HepG2 (cell line): ENCODE data around the gene NUAK1. TPM values are rescaled to one million over a fixed set of nuclear protein-coding genes. Genes with fewer than 3 reads are reported as not detected.

Experiments
- ATAC-seq: fragments of 200-7000 bp; cut with Tn5 transposase; 3 replicates; pipeline ENCODE4 v1.9.1; 2020; ENCODE audit warnings: mild to moderate bottlenecking, moderate library complexity
- BruUV-seq: library from RNA; stranded (reverse); fragments of 400-500 nt; replicated peaks from 2 replicates; lab custom pipeline; 2021; lab: Mats Ljungman, UMichigan
- CTCF ChIA-PET: fragments of 300-600 bp; formaldehyde crosslinking; extraction: SDS; loops from one replicate; lab custom pipeline; 2021; ENCODE audit warnings: low total read pairs, inconsistent platforms, low intra/inter-chr PET ratio; lab: Yijun Ruan, JAX
- POLR2A ChIA-PET: fragments of 350-600 bp; sonication (Branson Sonifier 250); formaldehyde crosslinking; loops from one replicate; lab custom pipeline; 2020; ENCODE audit warnings: antibody characterized with exemption, inconsistent platforms; lab: Yijun Ruan, JAX
- DNase-seq: peaks from one replicate; pipeline ENCODE4 v3.0.0-alpha.2; 2015; ENCODE audit warnings: low spot score
- FAIRE-seq: peaks from 3 replicates; lab custom pipeline; 2011; peaks lifted over from hg19 to GRCh38; lab: Jason Lieb, UNC
- H2AFZ ChIP-seq: one replicate; pipeline ENCODE4 v1.6.1; 2011; ENCODE audit warnings: low read length, inconsistent platforms
- H3K27ac ChIP-seq: fragments of 300-600 bp; 3 replicates; pipeline ENCODE4 v1.8.0; 2011; ENCODE audit warnings: mixed run types, mild to moderate bottlenecking, mixed read lengths, low read length, inconsistent platforms; ENCODE audit not compliant: insufficient read depth; ENCODE audit errors: extremely low read length
- H3K27me3 ChIP-seq, 2 experiments: fragments of 200-600 bp in 1 of 2; 2 replicates in 1 of 2; 3 replicates in 1 of 2; pipeline versions ENCODE4 v1.6.0 to v1.8.0; 2011; ENCODE audit warnings: low read length in 2 of 2, mild to moderate bottlenecking in 2 of 2, moderate library complexity in 2 of 2, inconsistent platforms in 1 of 2; ENCODE audit not compliant: insufficient read depth in 2 of 2, control insufficient read depth in 1 of 2
- H3K36me3 ChIP-seq, 2 experiments: fragments of 200-600 bp in 1 of 2; replicated peaks in 1 of 2; 2 replicates in 1 of 2; 3 replicates in 1 of 2; pipeline versions ENCODE4 v1.5.1 to v1.8.0; 2011; ENCODE audit warnings: low read length in 2 of 2, inconsistent platforms in 1 of 2; ENCODE audit not compliant: insufficient read depth in 2 of 2, control insufficient read depth in 1 of 2
- H3K4me1 ChIP-seq: 2 replicates; pipeline ENCODE4 v1.5.1; 2012; ENCODE audit warnings: low read length, inconsistent platforms; ENCODE audit not compliant: insufficient read depth
- H3K4me2 ChIP-seq: 2 replicates; pipeline ENCODE4 v1.6.0; 2011; ENCODE audit warnings: low read depth, low read length, inconsistent platforms
- H3K4me3 ChIP-seq, 3 experiments: fragments of 200-600 bp in 1 of 3; sonication (generic), shearing (Covaris generic) in 1 of 3; replicated peaks in 1 of 3; 2 replicates each; pipeline ENCODE4 v1.5.1; 2011 to 2016; ENCODE audit warnings: low read length in 3 of 3, inconsistent platforms in 2 of 3, low read depth in 2 of 3, mild to moderate bottlenecking in 2 of 3, control low read depth in 1 of 3, mixed read lengths in 1 of 3; ENCODE audit not compliant: insufficient read depth in 1 of 3
- H3K79me2 ChIP-seq: one replicate; pipeline ENCODE4 v1.6.1; 2011; ENCODE audit warnings: low read length, inconsistent platforms; ENCODE audit not compliant: insufficient read depth
- H3K9ac ChIP-seq: 2 replicates; pipeline ENCODE4 v1.6.0; 2011; ENCODE audit warnings: mild to moderate bottlenecking, low read depth, low read length, inconsistent platforms; ENCODE audit not compliant: insufficient read depth
- H3K9me3 ChIP-seq: 2 replicates; pipeline ENCODE4 v1.5.1; 2012; ENCODE audit warnings: mild to moderate bottlenecking, low read length
- H4K20me1 ChIP-seq: 2 replicates; pipeline ENCODE4 v1.6.0; 2011; ENCODE audit warnings: inconsistent platforms, mild to moderate bottlenecking, low read length, moderate library complexity; ENCODE audit not compliant: insufficient read depth
- ATF7 ChIP-seq, 2 experiments: fragments of 450-650 bp in 1 of 2; sonication (generic) in 1 of 2; formaldehyde crosslinking in 1 of 2; IDR thresholded peaks; 2 replicates each; pipeline versions ENCODE4 v1.4.0 to v1.6.1; 2016 to 2020; ENCODE audit warnings: antibody characterized with exemption in 1 of 2, mild to moderate bottlenecking in 1 of 2, missing genetic modification reagents in 1 of 2
- DPF2 ChIP-seq: sonication (generic); formaldehyde crosslinking; IDR thresholded peaks from 2 replicates; pipeline ENCODE4 v1.4.0; 2020; ENCODE audit warnings: mild to moderate bottlenecking, low read depth, missing genetic modification reagents, borderline replicate concordance
- FOXK1 ChIP-seq: sonication (generic); formaldehyde crosslinking; IDR thresholded peaks from 2 replicates; pipeline ENCODE4 v1.4.0; 2020; ENCODE audit warnings: low read depth, missing genetic modification reagents, borderline replicate concordance
- GATAD2A ChIP-seq: IDR thresholded peaks from 2 replicates; pipeline ENCODE4 v1.6.1; 2016
- KAT7 ChIP-seq: IDR thresholded peaks from 2 replicates; pipeline ENCODE4 v1.6.1; 2018; ENCODE audit warnings: borderline replicate concordance, missing compliant biosample characterization
- KDM5B ChIP-seq: sonication (generic); formaldehyde crosslinking; IDR thresholded peaks from 2 replicates; pipeline ENCODE4 v1.4.0; 2020; ENCODE audit warnings: missing genetic modification reagents, mild to moderate bottlenecking, borderline replicate concordance
- KLF6 ChIP-seq: IDR thresholded peaks from 2 replicates; pipeline ENCODE4 v1.8.0; 2016; ENCODE audit warnings: missing biosample characterization, missing genetic modification reagents
- PPARG ChIP-seq: conservative IDR thresholded peaks from 2 replicates; pipeline ENCODE4 v1.6.1; 2016; ENCODE audit warnings: missing biosample characterization, missing genetic modification reagents
- REPIN1 ChIP-seq: sonication (generic); formaldehyde crosslinking; IDR thresholded peaks from 2 replicates; pipeline ENCODE4 v1.8.0; 2022; ENCODE audit warnings: missing genetic modification reagents, low read depth, mild to moderate bottlenecking, borderline replicate concordance
- SALL1 ChIP-seq: sonication (generic); formaldehyde crosslinking; IDR thresholded peaks from 2 replicates; pipeline ENCODE4 v1.8.0; 2022; ENCODE audit warnings: mild to moderate bottlenecking, missing genetic modification reagents
- SKIL ChIP-seq: sonication (generic); formaldehyde crosslinking; IDR thresholded peaks from 2 replicates; pipeline ENCODE4 v1.8.0; 2022; ENCODE audit warnings: missing genetic modification reagents, mild to moderate bottlenecking, moderate library complexity, borderline replicate concordance
- ZBTB20 ChIP-seq: sonication (generic); formaldehyde crosslinking; IDR thresholded peaks from 2 replicates; pipeline ENCODE4 v1.8.1; 2023; ENCODE audit warnings: missing genetic modification reagents, low read depth, mild to moderate bottlenecking, borderline replicate concordance
- ZBTB42 ChIP-seq: sonication (generic); formaldehyde crosslinking; IDR thresholded peaks from 2 replicates; pipeline ENCODE4 v1.5.0; 2020; ENCODE audit warnings: mild to moderate bottlenecking, missing genetic modification reagents
- ZGPAT ChIP-seq: IDR thresholded peaks from 2 replicates; pipeline ENCODE4 v1.6.1; 2016; ENCODE audit warnings: mild to moderate bottlenecking
- ZNF580 ChIP-seq: IDR thresholded peaks from 2 replicates; pipeline ENCODE4 v1.6.1; 2016; ENCODE audit warnings: low read depth, borderline replicate concordance
- ZNF670 ChIP-seq: sonication (generic); formaldehyde crosslinking; IDR thresholded peaks from 2 replicates; pipeline ENCODE4 v1.8.0; 2022; ENCODE audit warnings: mild to moderate bottlenecking, missing genetic modification reagents, borderline replicate concordance
- ZNF75D ChIP-seq: sonication (generic); formaldehyde crosslinking; IDR thresholded peaks from 2 replicates; pipeline ENCODE4 v1.8.1; 2023; ENCODE audit warnings: missing genetic modification reagents, mild to moderate bottlenecking, borderline replicate concordance
- ZNF790 ChIP-seq: sonication (generic); formaldehyde crosslinking; IDR thresholded peaks from 2 replicates; pipeline ENCODE4 v1.8.0; 2022; ENCODE audit warnings: missing genetic modification reagents, mild to moderate bottlenecking, borderline replicate concordance
- WGBS: methylation state at CpG from one replicate; pipeline ENCODE4 v1.1.6; 2017; ENCODE audit warnings: low lambda C conversion rate; 5-methylcytosine and 5-hydroxymethylcytosine counted together
- in situ Hi-C: cut with HindIII; loops from 2 replicates; pipeline ENCODE4 v1.10.0; 2017; ENCODE audit warnings: low pct_unique_long_range_greater_than_20kb; ENCODE audit not compliant: extremely low pct_ligation_motif_present
- intact Hi-C: fragments of 100-400 bp; cut with micrococcal nuclease; formaldehyde crosslinking; loops from one replicate; pipeline ENCODE4 v1.10.0; 2022; ENCODE audit not compliant: unreplicated experiment
- polyA plus RNA-seq, 8 experiments: library from polyadenylated mRNA; depleted of rRNA in 3 of 8; stranded (reverse) in 7 of 8; unstranded in 1 of 8; fragments of >200 nt; fragmentation: Illumina TruSeq in 4 of 8; extraction: Trizol in 4 of 8; gene quantifications; 2 replicates each; pipeline versions ENCODE4 v1.2.1 to v1.2.3, GENCODE V29; 2011 to 2016; ENCODE audit warnings: low read depth in 4 of 8, missing spikeins in 1 of 8, mixed read lengths in 1 of 8; ENCODE audit not compliant: insufficient read depth in 1 of 8
- total RNA-seq, 5 experiments: library from RNA; depleted of rRNA; stranded (reverse); fragments of >200 nt; fragmentation: Illumina TruSeq; extraction: Trizol; gene quantifications; 2 replicates each; pipeline ENCODE4 v1.2.3, GENCODE V29; 2016; ENCODE audit warnings: low read depth in 1 of 5
- TF ChIP-seq, protein P1 (sequence below): sonication (generic); formaldehyde crosslinking; IDR thresholded peaks from 2 replicates; pipeline ENCODE4 v1.8.0; 2023; ENCODE audit warnings: mild to moderate bottlenecking, missing genetic modification reagents

NUAK1 gene
- total and polyA plus RNA-seq, 2 of the 13 experiments (the other 11 are each of a cell fraction or from before 2014, with no cell fraction given), result 1.7 to 1.9 TPM

GRCh38 chr12:106120519-106121105 is 18.1 kb downstream of the NUAK1 start:
- POLR2A ChIA-PET, result interaction anchor here (0.6 to 1.6 kb wide), 8 partner anchors 9 to 25 kb away, joined by 3 to 7 read pairs (median 4); partner anchors contain the start of gene NUAK1
- H3K27ac ChIP-seq, result peak overlapping the region; percentile 67
- DNase-seq (peak; percentile 84), FAIRE-seq (peak; percentile 94), ATAC-seq (peak; percentile 95)
- peaks cover 74% of the 10 kb centered on the region for H3K4me1 ChIP-seq
- peak overlapping the region; percentile 42 for H3K9ac ChIP-seq
- H3K4me2 ChIP-seq, result peak overlapping the region; percentile 93
- CTCF ChIA-PET, result no interaction called here
- H3K4me3 ChIP-seq, result peak overlapping the region in 2 of 3 experiments; percentile 11 to 62; a peak in 5 of 6 replicates
- in situ Hi-C loops (no loop called here), intact Hi-C loops (loop anchor here (1.0 kb wide), 1 partner anchor 9 kb away; no protein-coding TSS in a partner anchor)
- H2AFZ ChIP-seq, result peak overlapping the region; percentile 66
- H4K20me1 ChIP-seq, result no peaks in the 10 kb centered on the region
- no peaks in the 10 kb centered on the region for H3K27me3 ChIP-seq
- H3K79me2 ChIP-seq, result peaks cover 4% of the 10 kb centered on the region
- H3K36me3 ChIP-seq, result no peaks in the 10 kb centered on the region
- H3K9me3 ChIP-seq, result no peaks in the 10 kb centered on the region
- WGBS, result 2% methylated on average over 7 of the region's 8 CpGs
- no TSS peak for BruUV-seq
- TF ChIP-seq ZNF580 (CRISPR knock-in tag), result peak; percentile 57; the same call in 1 of the 2 replicates
- peak; percentile 30; the same call in 1 of the 2 replicates for TF ChIP-seq KAT7 (CRISPR knock-in tag)
- TF ChIP-seq PPARG (CRISPR knock-in tag), result peak; percentile 30; the same call in 1 of the 2 replicates
- no peak for TF ChIP-seq ZNF670 (CRISPR knock-in tag)
- peak; percentile 87 for TF ChIP-seq DPF2 (CRISPR knock-in tag)
- TF ChIP-seq ZBTB20, result peak; percentile 90
- no peak for TF ChIP-seq ZNF790 (CRISPR knock-in tag)
- peak; percentile 87 for TF ChIP-seq REPIN1 (CRISPR knock-in tag)
- TF ChIP-seq, protein P1, sequence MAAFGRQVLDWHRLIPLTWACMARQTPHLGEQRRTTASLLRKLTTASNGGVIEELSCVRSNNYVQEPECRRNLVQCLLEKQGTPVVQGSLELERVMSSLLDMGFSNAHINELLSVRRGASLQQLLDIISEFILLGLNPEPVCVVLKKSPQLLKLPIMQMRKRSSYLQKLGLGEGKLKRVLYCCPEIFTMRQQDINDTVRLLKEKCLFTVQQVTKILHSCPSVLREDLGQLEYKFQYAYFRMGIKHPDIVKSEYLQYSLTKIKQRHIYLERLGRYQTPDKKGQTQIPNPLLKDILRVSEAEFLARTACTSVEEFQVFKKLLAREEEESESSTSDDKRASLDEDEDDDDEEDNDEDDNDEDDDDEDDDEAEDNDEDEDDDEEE (CRISPR knock-in tag), result no peak
- TF ChIP-seq ZGPAT (CRISPR knock-in tag), result peak; percentile 55; the same call in 1 of the 2 replicates
- TF ChIP-seq SKIL (CRISPR knock-in tag), result peak; percentile 93
- TF ChIP-seq KDM5B (CRISPR knock-in tag), result peak; percentile 62; the same call in 1 of the 2 replicates
- TF ChIP-seq ATF7 (IDR thresholded peaks at IDR 0.05), result peak; percentile 34; the same call in 1 of the 2 replicates
- TF ChIP-seq ATF7 (CRISPR knock-in tag; IDR thresholded peaks at IDR 0.05), result peak; percentile 82; the same call in 1 of the 2 replicates
- TF ChIP-seq GATAD2A, result peak; percentile 95
- TF ChIP-seq ZBTB42 (CRISPR knock-in tag), result 0 out of 2 replicates have a peak, but pooled peaks have one; percentile 54
- 0 out of 2 replicates have a peak, but pooled peaks have one; percentile 53 for TF ChIP-seq KLF6 (CRISPR knock-in tag)
- peak; percentile 98 for TF ChIP-seq SALL1 (CRISPR knock-in tag)
- no peak for TF ChIP-seq ZNF75D (CRISPR knock-in tag)
- peak; percentile 56 for TF ChIP-seq FOXK1 (CRISPR knock-in tag)
